HCT116 (cell line): Measurements from ENCODE around the gene PTPRO. TPM values are rescaled to one million over a fixed set of nuclear protein-coding genes. Genes with fewer than 3 reads are reported as not detected.

Experiments
- ATAC-seq: fragments of 200-7000 bp; cut with Tn5 transposase; 2 replicates; pipeline ENCODE4 v1.9.1; 2020; ENCODE audit warnings: mild to moderate bottlenecking, moderate library complexity
- BruUV-seq: library from RNA; stranded (reverse); fragments of 400-500 nt; replicated peaks from 2 replicates; lab custom pipeline; 2021; lab: Mats Ljungman, UMichigan
- CTCF ChIA-PET: fragments of 300-600 bp; sonication (Branson Sonifier 250); formaldehyde crosslinking; loops from one replicate; lab custom pipeline; 2021; ENCODE audit warnings: antibody characterized with exemption; lab: Charles Lee
- POLR2A ChIA-PET: fragments of 300-600, 350-600 bp; sonication (Branson Sonifier 250); formaldehyde crosslinking; loops from one replicate; lab custom pipeline; 2021; ENCODE audit warnings: antibody characterized with exemption; lab: Charles Lee
- RAD21 ChIA-PET, 2 experiments: fragments of 300-600 bp; sonication (Branson Sonifier 250); formaldehyde crosslinking; loops; one replicate each; lab custom pipeline; 2023; ENCODE audit warnings: low total read pairs in 2 of 2; ENCODE audit not compliant: uncharacterized antibody in 2 of 2, unreplicated experiment in 2 of 2, low non-redundant PET in 1 of 2; lab: Charles Lee
- DNase-seq: peaks from one replicate; pipeline ENCODE4 v3.0.0-alpha.2; 2010; ENCODE audit warnings: low read depth, low spot score
- H2AFZ ChIP-seq: fragments of 200-600 bp; shearing (Covaris generic), sonication (generic); 2 replicates; pipeline ENCODE4 v1.6.1; 2017; ENCODE audit warnings: low read depth, mixed run types, mixed read lengths, antibody characterized with exemption, low read length; ENCODE audit not compliant: poor library complexity, severe bottlenecking
- H3K27ac ChIP-seq: 2 replicates; pipeline ENCODE4 v1.5.1; 2012; ENCODE audit warnings: low read depth, low read length
- H3K27me3 ChIP-seq: fragments of 200-600 bp; sonication (generic); 2 replicates; pipeline ENCODE4 v1.6.1; 2016; ENCODE audit warnings: mixed run types, low read length, mixed read lengths; ENCODE audit not compliant: insufficient read depth
- H3K36me3 ChIP-seq, 2 experiments: fragments of 200-500 bp in 1 of 2; fragments of 200-600 bp in 1 of 2; sonication (Bioruptor generic) in 1 of 2; sonication (generic) in 1 of 2; 2 replicates each; pipeline versions ENCODE4 v1.5.1 to v1.6.1; 2014 to 2016; ENCODE audit warnings: low read length in 2 of 2, inconsistent platforms in 1 of 2, mixed read lengths in 1 of 2, mixed run types in 1 of 2; ENCODE audit not compliant: insufficient read depth in 2 of 2, control insufficient read depth in 1 of 2
- H3K4me1 ChIP-seq, 2 experiments: fragments of 200-600 bp in 1 of 2; sonication (generic) in 1 of 2; 2 replicates each; pipeline versions ENCODE4 v1.5.1 to v1.6.1; 2012 to 2017; ENCODE audit warnings: low read length in 2 of 2, inconsistent platforms in 1 of 2, mild to moderate bottlenecking in 1 of 2, mixed read lengths in 1 of 2, mixed run types in 1 of 2, moderate library complexity in 1 of 2; ENCODE audit not compliant: insufficient read depth in 2 of 2, control insufficient read depth in 1 of 2
- H3K4me2 ChIP-seq: fragments of 200-600 bp; sonication (generic); 2 replicates; pipeline ENCODE4 v1.6.1; 2017; ENCODE audit warnings: mixed run types, low read length, mixed read lengths
- H3K4me3 ChIP-seq, 2 experiments: fragments of 200-600 bp in 1 of 2; sonication (generic) in 1 of 2; replicated peaks in 1 of 2; 2 replicates each; pipeline ENCODE4 v1.5.1; 2011 to 2016; ENCODE audit warnings: low read length in 2 of 2, control low read depth in 1 of 2, low read depth in 1 of 2, mild to moderate bottlenecking in 1 of 2, mixed read lengths in 1 of 2, mixed run types in 1 of 2
- H3K79me2 ChIP-seq: fragments of 200-600 bp; sonication (generic); 2 replicates; pipeline ENCODE4 v1.6.1; 2017; ENCODE audit warnings: mild to moderate bottlenecking, mixed run types, low read length, moderate library complexity, mixed read lengths; ENCODE audit not compliant: insufficient read depth
- H3K9ac ChIP-seq: fragments of 200-600 bp; sonication (generic); 2 replicates; pipeline ENCODE4 v1.6.1; 2016; ENCODE audit warnings: low read length, mixed read lengths
- H3K9me2 ChIP-seq: fragments of 200-600 bp; sonication (generic), shearing (Covaris generic); 2 replicates; pipeline ENCODE4 v1.6.1; 2017; ENCODE audit warnings: mixed run types, mild to moderate bottlenecking, moderate library complexity; ENCODE audit not compliant: insufficient read depth
- H3K9me3 ChIP-seq, 2 experiments: fragments of 200-500 bp in 1 of 2; fragments of 200-600 bp in 1 of 2; sonication (Bioruptor generic) in 1 of 2; sonication (generic) in 1 of 2; 2 replicates each; pipeline ENCODE4 v1.6.1; 2014 to 2017; ENCODE audit warnings: low read length in 2 of 2, mixed read lengths in 2 of 2, inconsistent platforms in 1 of 2, low read depth in 1 of 2, mild to moderate bottlenecking in 1 of 2, mixed run types in 1 of 2, moderate library complexity in 1 of 2; ENCODE audit not compliant: control insufficient read depth in 1 of 2, insufficient read depth in 1 of 2
- H4K20me1 ChIP-seq: fragments of 200-600 bp; sonication (generic), shearing (Covaris generic); 2 replicates; pipeline ENCODE4 v1.6.1; 2017; ENCODE audit warnings: mixed run types, mild to moderate bottlenecking, moderate library complexity; ENCODE audit not compliant: insufficient read depth
- ATF3 ChIP-seq: IDR thresholded peaks from 2 replicates; pipeline ENCODE4 v1.6.1; 2012
- CBX3 ChIP-seq: IDR thresholded peaks from 2 replicates; pipeline ENCODE4 v1.6.1; 2012; ENCODE audit warnings: low read depth
- CEBPB ChIP-seq: IDR thresholded peaks from 2 replicates; pipeline ENCODE4 v1.6.1; 2012; ENCODE audit warnings: low read depth
- ELF1 ChIP-seq: IDR thresholded peaks from 2 replicates; pipeline ENCODE4 v1.6.1; 2012; ENCODE audit warnings: low read depth, borderline replicate concordance
- EZH2 ChIP-seq: fragments of 200-600 bp; sonication (generic); IDR thresholded peaks from 2 replicates; pipeline ENCODE4 v1.6.1; 2017; ENCODE audit warnings: antibody characterized with exemption, mixed run types
- EZH2phosphoT487 ChIP-seq: fragments of 200-600 bp; IDR thresholded peaks from 2 replicates; pipeline ENCODE4 v1.6.1; 2018; ENCODE audit warnings: antibody characterized with exemption, borderline replicate concordance
- FOSL1 ChIP-seq: IDR thresholded peaks from 2 replicates; pipeline ENCODE4 v1.6.1; 2012; ENCODE audit warnings: low read depth
- JUND ChIP-seq: IDR thresholded peaks from 2 replicates; pipeline ENCODE4 v1.6.1; 2012
- POLR2A ChIP-seq: IDR thresholded peaks from 2 replicates; pipeline ENCODE4 v1.7.0; 2011; ENCODE audit warnings: borderline replicate concordance; ENCODE audit not compliant: insufficient read depth, insufficient read length; ENCODE audit errors: extremely low read depth
- POLR2AphosphoS5 ChIP-seq: IDR thresholded peaks from 2 replicates; pipeline ENCODE4 v1.6.1; 2011; ENCODE audit warnings: mild to moderate bottlenecking, low read depth, low read length, moderate library complexity
- RAD21 ChIP-seq: IDR thresholded peaks from 2 replicates; pipeline ENCODE4 v1.6.1; 2012; ENCODE audit warnings: low read depth, mild to moderate bottlenecking
- REST ChIP-seq: IDR thresholded peaks from 2 replicates; pipeline ENCODE4 v1.6.1; 2012; ENCODE audit warnings: low read depth
- SIN3A ChIP-seq: IDR thresholded peaks from 2 replicates; pipeline ENCODE4 v1.6.1; 2012; ENCODE audit warnings: low read depth
- SP1 ChIP-seq: IDR thresholded peaks from 2 replicates; pipeline ENCODE4 v1.6.1; 2012; ENCODE audit warnings: low read depth
- SRF ChIP-seq: IDR thresholded peaks from 2 replicates; pipeline ENCODE4 v1.6.1; 2012; ENCODE audit warnings: low read depth
- TCF7L2 ChIP-seq: IDR thresholded peaks from 2 replicates; pipeline ENCODE4 v1.7.0; 2011; ENCODE audit warnings: borderline replicate concordance, inconsistent platforms; ENCODE audit not compliant: insufficient read depth, insufficient read length; ENCODE audit errors: extremely low read depth
- YY1 ChIP-seq: IDR thresholded peaks from 2 replicates; pipeline ENCODE4 v1.6.1; 2011; ENCODE audit warnings: low read length, low read depth, moderate library complexity, mild to moderate bottlenecking; ENCODE audit not compliant: insufficient replicate concordance; ENCODE audit errors: extremely low read depth
- ZFX ChIP-seq: fragments of 450-650 bp; IDR thresholded peaks from 2 replicates; pipeline ENCODE4 v1.6.1; 2017
- intact Hi-C: fragments of 100-400 bp; cut with micrococcal nuclease; formaldehyde crosslinking; loops from 2 replicates; pipeline ENCODE4 v1.10.0; 2022
- total RNA-seq: library from RNA; stranded (reverse); gene quantifications from one replicate; pipeline ENCODE4 v1.2.1, GENCODE V29; 2021; ENCODE audit not compliant: unreplicated experiment
- TF ChIP-seq, protein P1 (sequence below): IDR thresholded peaks from 2 replicates; pipeline ENCODE4 v1.6.1; 2012
- TF ChIP-seq, protein P2 (sequence below), 3 experiments: fragments of 200-600 bp in 1 of 3; sonication (generic) in 1 of 3; IDR thresholded peaks in 2 of 3; conservative IDR thresholded peaks in 1 of 3; 2 replicates each; pipeline ENCODE4 v1.5.1; 2012 to 2017; ENCODE audit warnings: low read depth in 2 of 3, low read length in 2 of 3, antibody characterized with exemption in 1 of 3, borderline replicate concordance in 1 of 3, control low read depth in 1 of 3, mild to moderate bottlenecking in 1 of 3, mixed read lengths in 1 of 3, mixed run types in 1 of 3, moderate library complexity in 1 of 3; ENCODE audit not compliant: insufficient read depth in 1 of 3

The PTPRO gene
- total RNA-seq, 1 experiment from 2014 or later = not detected

GRCh38 chr12:15497671-15498292 is 175.5 kb downstream of the PTPRO start:
- no peak overlapping the region for H2AFZ ChIP-seq
- ChIA-PET CTCF (no interaction called here), RAD21 (no interaction called here), POLR2A (no interaction called here)
- no peaks in the 10 kb centered on the region for H3K79me2 ChIP-seq
- no peak for DNase-seq
- no peaks in the 10 kb centered on the region; a peak in 1 of 4 replicates for H3K4me1 ChIP-seq
- no peak overlapping the region for H3K4me3 ChIP-seq
- intact Hi-C loops = no loop called here
- no peak overlapping the region for H3K4me2 ChIP-seq
- H3K9ac ChIP-seq = no peak overlapping the region
- H3K9me3 ChIP-seq = no peaks in the 10 kb centered on the region
- TF ChIP-seq EZH2phosphoT487 = no peak
- no peak for TF ChIP-seq SP1
- TF ChIP-seq CBX3 = no peak
- TF ChIP-seq RAD21 = no peak
- TF ChIP-seq JUND = no peak
- no peak for TF ChIP-seq EZH2
- no peak for TF ChIP-seq CEBPB
- TF ChIP-seq ZFX = no peak
- no peak for TF ChIP-seq YY1
- TF ChIP-seq ATF3 = no peak
- TF ChIP-seq, protein P1, sequence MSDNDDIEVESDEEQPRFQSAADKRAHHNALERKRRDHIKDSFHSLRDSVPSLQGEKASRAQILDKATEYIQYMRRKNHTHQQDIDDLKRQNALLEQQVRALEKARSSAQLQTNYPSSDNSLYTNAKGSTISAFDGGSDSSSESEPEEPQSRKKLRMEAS = no peak
- TF ChIP-seq FOSL1 = no peak
- TF ChIP-seq TCF7L2 = no peak
- TF ChIP-seq SIN3A = no peak
- TF ChIP-seq POLR2A = no peak
- TF ChIP-seq, protein P2, sequence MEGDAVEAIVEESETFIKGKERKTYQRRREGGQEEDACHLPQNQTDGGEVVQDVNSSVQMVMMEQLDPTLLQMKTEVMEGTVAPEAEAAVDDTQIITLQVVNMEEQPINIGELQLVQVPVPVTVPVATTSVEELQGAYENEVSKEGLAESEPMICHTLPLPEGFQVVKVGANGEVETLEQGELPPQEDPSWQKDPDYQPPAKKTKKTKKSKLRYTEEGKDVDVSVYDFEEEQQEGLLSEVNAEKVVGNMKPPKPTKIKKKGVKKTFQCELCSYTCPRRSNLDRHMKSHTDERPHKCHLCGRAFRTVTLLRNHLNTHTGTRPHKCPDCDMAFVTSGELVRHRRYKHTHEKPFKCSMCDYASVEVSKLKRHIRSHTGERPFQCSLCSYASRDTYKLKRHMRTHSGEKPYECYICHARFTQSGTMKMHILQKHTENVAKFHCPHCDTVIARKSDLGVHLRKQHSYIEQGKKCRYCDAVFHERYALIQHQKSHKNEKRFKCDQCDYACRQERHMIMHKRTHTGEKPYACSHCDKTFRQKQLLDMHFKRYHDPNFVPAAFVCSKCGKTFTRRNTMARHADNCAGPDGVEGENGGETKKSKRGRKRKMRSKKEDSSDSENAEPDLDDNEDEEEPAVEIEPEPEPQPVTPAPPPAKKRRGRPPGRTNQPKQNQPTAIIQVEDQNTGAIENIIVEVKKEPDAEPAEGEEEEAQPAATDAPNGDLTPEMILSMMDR (IDR thresholded peaks at IDR 0.05 in 2 of 3, conservative IDR thresholded peaks at IDR 0.05 in 1 of 3; ENCODE audit: borderline replicate concordance in 1 of 3, insufficient read depth in 1 of 3, low read depth in 2 of 3, low read length in 2 of 3) = no peak
- TF ChIP-seq REST = no peak
- TF ChIP-seq POLR2AphosphoS5 = no peak
- no peak for TF ChIP-seq ELF1
- no peak for TF ChIP-seq SRF
- H3K9me2 ChIP-seq = no peaks in the 10 kb centered on the region
- peaks cover 57% of the 10 kb centered on the region for H3K27me3 ChIP-seq
- no peak overlapping the region for H3K27ac ChIP-seq
- no TSS peak for BruUV-seq
- no peak for ATAC-seq
- no peaks in the 10 kb centered on the region for H3K36me3 ChIP-seq
- no peaks in the 10 kb centered on the region; the same call in 1 of the 2 replicates for H4K20me1 ChIP-seq
